BLaER1 treated with 17β-estradiol and CSF1 and Interleukin-3, amounts not matched to agents 10 nM and 100 nM (cell line): ENCODE results near the gene CST7.
A peak's percentile ranks its signal among the peaks of the same experiment; 100 is the strongest.

Experiments
- H3K27ac ChIP-seq, 11 experiments: shearing (Covaris generic); formaldehyde crosslinking; 2 replicates each; pipeline ENCODE4 v1.8.1; 2022
- H3K27me3 ChIP-seq, 11 experiments: shearing (Covaris generic); formaldehyde crosslinking; 2 replicates each; pipeline ENCODE4 v1.8.1; 2022
- H3K36me3 ChIP-seq, 11 experiments: shearing (Covaris generic); formaldehyde crosslinking; 2 replicates each; pipeline ENCODE4 v1.8.1; 2022
- H3K4me1 ChIP-seq, 10 experiments: shearing (Covaris generic); formaldehyde crosslinking; 2 replicates each; pipeline ENCODE4 v1.8.1; 2022
- H3K4me2 ChIP-seq, 11 experiments: shearing (Covaris generic); formaldehyde crosslinking; 2 replicates each; pipeline ENCODE4 v1.8.1; 2022
- H3K4me3 ChIP-seq, 10 experiments: shearing (Covaris generic); formaldehyde crosslinking; 2 replicates each; pipeline ENCODE4 v1.8.1; 2022
- H3K9ac ChIP-seq, 11 experiments: shearing (Covaris generic); formaldehyde crosslinking; 2 replicates each; pipeline ENCODE4 v1.8.1; 2022
- H3K9me3 ChIP-seq, 11 experiments: shearing (Covaris generic); formaldehyde crosslinking; replicated peaks in 1 of 11; 2 replicates each; pipeline ENCODE4 v1.8.1; 2022
- H4K20me1 ChIP-seq, 11 experiments: shearing (Covaris generic); formaldehyde crosslinking; 2 replicates each; pipeline ENCODE4 v1.8.1; 2022
- Cebpa-rat ChIP-seq, 11 experiments: shearing (Covaris generic); IDR thresholded peaks; 2 replicates each; pipeline ENCODE4 v1.8.1; 2022

The CST7 gene

DNA sequence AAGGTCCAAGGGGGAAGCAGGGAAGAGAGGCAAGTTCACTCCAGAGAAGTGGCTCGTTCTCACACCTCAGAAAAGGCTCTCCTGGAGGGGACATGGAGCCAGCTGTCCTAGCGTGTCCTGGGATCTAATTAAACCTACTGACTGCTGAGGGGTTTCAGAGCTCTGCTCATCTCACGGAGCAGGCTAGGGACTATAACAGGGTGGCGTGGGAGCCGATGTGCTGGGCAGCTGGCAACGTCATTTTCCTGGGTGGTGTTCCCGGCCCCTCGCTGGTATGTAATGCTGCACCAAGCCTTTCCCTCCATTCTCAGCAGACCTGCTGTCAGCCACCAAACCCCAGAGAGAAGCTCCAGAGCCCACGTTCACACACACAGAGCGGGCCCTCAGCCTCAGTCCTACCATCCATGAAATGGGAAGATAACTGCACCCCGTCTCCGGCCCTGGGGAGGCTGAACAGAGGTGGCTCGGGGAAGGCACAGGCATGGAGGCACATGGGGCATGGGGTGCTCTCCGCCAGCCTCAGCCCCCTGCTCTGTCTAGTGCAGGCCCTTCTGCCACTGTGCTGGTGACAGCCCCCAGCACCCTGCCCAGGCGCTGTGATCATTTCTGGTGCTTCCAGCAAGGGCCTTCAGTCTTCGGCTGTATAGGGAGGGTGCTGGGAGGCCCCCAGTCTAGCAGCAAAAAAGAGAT, 1.9 kb downstream of the CST7 start:
- no peaks in the 10 kb centered on the region for H3K27me3 ChIP-seq
- no peak for TF ChIP-seq Cebpa-rat (IDR thresholded peaks at IDR 0.05)
- H3K9me3 ChIP-seq, result peaks cover 19 to 26% (median 23%) of the 10 kb centered on the region in 11 experiments
- peaks cover 70 to 76% (median 75%) of the 10 kb centered on the region in 10 experiments for H3K4me1 ChIP-seq
- H4K20me1 ChIP-seq, result peaks cover 0 to 6% (median 0%) of the 10 kb centered on the region in 11 experiments; a peak in 3 of 22 replicates
- H3K36me3 ChIP-seq, result peaks cover 0 to 21% (median under 1%) of the 10 kb centered on the region in 11 experiments; a peak in 8 of 22 replicates
- H3K9ac ChIP-seq, result peak overlapping the region; percentile 66 to 92 (median 80); a peak in 20 of 22 replicates
- peak overlapping the region in 9 of 10 experiments; percentile 54 to 76 (median 69); a peak in 17 of 20 replicates for H3K4me3 ChIP-seq
- H3K4me2 ChIP-seq, result peak overlapping the region; percentile 97 to 100 (median 99)
- peak overlapping the region in 9 of 11 experiments; percentile 60 to 97 (median 88); a peak in 19 of 22 replicates for H3K27ac ChIP-seq

DNA sequence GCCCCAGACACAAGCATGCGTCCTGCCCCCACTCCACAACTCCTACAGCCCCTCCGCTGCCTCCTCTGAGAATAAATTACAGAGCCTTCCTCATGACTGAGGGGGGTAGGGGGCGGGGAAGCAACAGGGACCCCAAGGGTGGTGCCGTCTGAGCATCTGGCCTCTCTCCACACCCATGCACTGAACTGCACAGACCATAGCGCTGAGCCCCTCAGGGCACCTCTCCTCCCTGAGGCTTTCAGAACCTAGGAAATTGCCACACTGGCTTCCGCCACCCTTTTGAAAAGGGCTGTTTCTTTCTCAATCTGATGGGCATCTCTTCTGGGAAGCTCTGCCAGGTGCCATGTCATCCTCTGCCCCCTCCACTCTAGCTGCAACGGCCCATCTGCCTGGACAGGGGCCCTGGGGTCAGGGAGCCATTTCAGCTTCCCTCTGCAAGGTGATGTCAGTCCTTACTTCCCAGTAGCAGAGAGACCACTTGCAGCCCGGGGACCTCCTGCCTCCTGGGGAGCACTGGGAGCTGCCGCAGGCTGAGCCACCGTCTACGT, 2.5 kb downstream of the CST7 start:
- Histone ChIP-seq H3K27ac (peak overlapping the region in 9 of 11 experiments; percentile 60 to 97 (median 88); a peak in 18 of 22 replicates), H3K36me3 (peaks cover 0 to 27% (median 4%) of the 10 kb centered on the region in 11 experiments; a peak in 10 of 22 replicates), H3K9ac (peak overlapping the region; percentile 66 to 92 (median 80); a peak in 19 of 22 replicates), H3K4me2 (peak overlapping the region; percentile 97 to 100 (median 99)), H4K20me1 (peaks cover 0 to 11% (median 0%) of the 10 kb centered on the region in 11 experiments; a peak in 3 of 22 replicates), H3K9me3 (peaks cover 13 to 20% (median 16%) of the 10 kb centered on the region in 11 experiments), H3K4me1 (peaks cover 76 to 83% (median 81%) of the 10 kb centered on the region in 10 experiments), H3K27me3 (no peaks in the 10 kb centered on the region), H3K4me3 (peak overlapping the region in 9 of 10 experiments; percentile 21 to 76 (median 69); a peak in 17 of 20 replicates)
- TF ChIP-seq Cebpa-rat (IDR thresholded peaks at IDR 0.05), result peak in 6 of 11 experiments; percentile 49 to 94 (median 86); a peak in 11 of 22 replicates

DNA sequence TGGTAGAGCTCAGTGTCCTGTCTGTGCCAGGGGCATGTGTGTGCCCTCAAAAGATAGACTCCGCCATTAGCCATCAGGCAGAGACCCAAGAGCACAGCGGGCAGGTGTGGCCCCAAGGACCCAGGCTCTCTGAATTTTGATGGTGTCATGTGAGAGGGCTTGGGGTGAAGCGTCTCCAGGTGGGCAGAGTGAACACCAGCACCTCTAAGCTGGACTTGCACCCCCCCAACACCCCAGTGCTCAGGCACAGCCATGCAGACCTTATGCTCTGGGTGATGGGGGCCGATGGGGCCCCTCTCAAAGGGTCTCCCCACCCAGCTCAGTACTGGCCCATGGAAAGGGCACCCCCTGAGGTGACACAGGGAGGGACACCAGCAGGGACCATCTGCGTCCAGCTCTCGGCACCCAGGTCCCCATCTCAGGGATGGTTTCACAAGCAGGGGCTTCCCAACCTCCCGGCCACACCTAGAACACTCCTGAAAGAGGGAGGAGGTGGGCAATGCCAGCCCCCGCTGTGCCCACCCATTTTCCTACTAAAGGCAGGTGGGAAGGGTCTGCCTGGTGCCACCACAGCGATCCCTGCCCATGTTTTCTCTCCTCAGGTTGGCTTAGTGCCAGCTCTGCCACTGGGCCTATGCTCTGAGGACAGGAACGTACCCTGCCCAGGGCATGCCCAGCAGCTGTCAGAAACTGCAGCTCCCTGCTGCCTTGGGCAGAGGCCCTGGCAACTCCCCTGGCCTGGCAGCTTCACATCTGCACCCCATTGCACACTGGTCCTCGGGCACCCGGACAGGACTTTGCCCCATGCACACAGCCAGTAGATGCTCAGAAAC, 3.5 kb downstream of the CST7 start:
- Histone ChIP-seq H3K36me3 (peaks cover 5 to 33% (median 9%) of the 10 kb centered on the region in 11 experiments; a peak in 20 of 22 replicates), H3K4me3 (peak overlapping the region in 6 of 10 experiments; percentile 30 to 76 (median 70); a peak in 6 of 20 replicates), H4K20me1 (peaks cover 0 to 16% (median 4%) of the 10 kb centered on the region in 11 experiments; a peak in 7 of 22 replicates), H3K27ac (peak overlapping the region in 8 of 11 experiments; percentile 83 to 97 (median 91); a peak in 18 of 22 replicates), H3K4me2 (peak overlapping the region; percentile 97 to 100 (median 99)), H3K9ac (peak overlapping the region in 9 of 11 experiments; percentile 78 to 92 (median 81); a peak in 16 of 22 replicates), H3K9me3 (peaks cover 3 to 10% (median 7%) of the 10 kb centered on the region in 11 experiments), H3K4me1 (peaks cover 77 to 84% (median 82%) of the 10 kb centered on the region in 10 experiments), H3K27me3 (no peaks in the 10 kb centered on the region)
- no peak for TF ChIP-seq Cebpa-rat (IDR thresholded peaks at IDR 0.05)

DNA sequence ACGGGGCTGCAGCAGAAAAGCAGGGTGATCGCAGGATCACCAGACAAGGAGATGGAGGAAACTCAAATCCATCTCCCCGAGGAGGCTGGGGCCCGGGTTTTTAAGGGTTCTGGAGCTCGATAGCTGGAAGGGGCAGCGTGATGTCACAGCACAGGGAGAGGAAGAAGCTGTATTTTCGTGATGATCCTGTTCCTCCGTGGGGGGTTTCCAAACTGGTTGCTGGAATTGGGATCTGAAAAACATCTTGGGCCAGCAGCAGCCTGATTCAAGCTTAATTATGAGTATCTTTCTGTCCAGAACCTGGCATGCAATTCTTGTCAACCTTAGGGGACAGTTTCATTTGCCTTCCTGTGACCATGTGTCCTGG, 4.1 kb downstream of the CST7 start:
- H3K9ac ChIP-seq, result peak overlapping the region in 10 of 11 experiments; percentile 41 to 92 (median 80); a peak in 18 of 22 replicates
- TF ChIP-seq Cebpa-rat (IDR thresholded peaks at IDR 0.05), result no peak

DNA sequence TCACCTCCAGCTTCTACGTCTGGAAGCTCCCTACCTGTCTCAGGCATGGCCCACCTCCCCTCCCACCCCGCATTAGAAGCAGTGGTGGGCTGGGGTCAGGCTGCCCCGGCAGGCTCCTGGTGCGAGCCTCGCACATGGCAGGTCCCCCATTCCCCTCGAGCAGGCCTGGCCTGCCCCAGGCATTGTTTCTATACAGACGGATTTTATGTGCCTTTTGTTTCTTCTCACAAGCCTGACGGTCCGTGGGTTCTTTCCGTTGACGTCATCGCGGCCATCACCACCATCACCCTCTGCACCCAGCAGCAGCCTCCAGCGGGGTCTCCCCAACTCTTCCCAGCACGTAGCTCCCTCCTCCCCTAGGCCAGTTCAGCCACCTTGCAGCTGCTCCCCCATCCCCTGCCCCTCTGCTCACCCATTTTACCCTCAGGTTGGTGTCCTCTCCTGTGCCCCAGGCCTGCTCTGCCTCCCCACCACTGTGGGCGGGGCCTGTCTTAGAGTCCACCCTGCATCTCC, 4.6 kb downstream of the CST7 start:
- H4K20me1 ChIP-seq, result peaks cover 0 to 27% (median 9%) of the 10 kb centered on the region in 11 experiments; a peak in 7 of 22 replicates
- H3K27ac ChIP-seq, result peak overlapping the region; percentile 15 to 97 (median 87); a peak in 20 of 22 replicates

More for the DNA sequence above, 4.1 kb downstream of the CST7 start:
- peaks cover 0 to 4% (median under 1%) of the 10 kb centered on the region in 11 experiments; a peak in 5 of 22 replicates for H3K9me3 ChIP-seq
- H3K27ac ChIP-seq, result peak overlapping the region in 10 of 11 experiments; percentile 15 to 97 (median 88); a peak in 19 of 22 replicates
- H3K4me3 ChIP-seq, result peak overlapping the region in 2 of 10 experiments; percentile 10 to 30; a peak in 2 of 20 replicates
- peaks cover 10 to 39% (median 15%) of the 10 kb centered on the region in 11 experiments; a peak in 21 of 22 replicates for H3K36me3 ChIP-seq
- H3K4me2 ChIP-seq, result peak overlapping the region; percentile 97 to 100 (median 99)
- peaks cover 77 to 84% (median 82%) of the 10 kb centered on the region in 10 experiments for H3K4me1 ChIP-seq
- H4K20me1 ChIP-seq, result peaks cover 0 to 22% (median 7%) of the 10 kb centered on the region in 11 experiments; a peak in 7 of 22 replicates
- no peaks in the 10 kb centered on the region for H3K27me3 ChIP-seq

DNA sequence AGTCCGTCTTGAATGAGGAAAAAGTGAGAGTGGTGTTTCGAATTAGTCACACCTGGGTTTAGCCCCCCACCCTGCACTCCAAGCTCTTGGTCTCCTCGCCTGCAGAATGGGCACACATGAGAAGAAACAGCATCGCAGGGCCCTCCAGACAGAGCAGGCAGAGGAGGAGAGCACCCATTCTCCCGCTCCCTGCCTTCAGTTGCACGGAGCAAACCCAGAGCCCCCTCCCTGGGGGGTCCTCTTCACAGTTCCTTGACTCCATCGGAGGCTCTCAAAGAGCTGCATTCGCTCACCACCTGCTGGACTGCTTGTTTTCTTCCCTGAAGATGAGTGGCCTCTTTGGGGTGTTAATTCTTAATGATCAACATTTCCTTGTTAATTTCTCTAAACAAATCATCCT, 5.1 kb downstream of the CST7 start:
- Histone ChIP-seq H3K9ac (peak overlapping the region; percentile 15 to 92 (median 80); a peak in 15 of 22 replicates), H3K27ac (peak overlapping the region; percentile 15 to 97 (median 87); a peak in 21 of 22 replicates), H4K20me1 (peaks cover 0 to 31% (median 9%) of the 10 kb centered on the region in 11 experiments; a peak in 9 of 22 replicates), H3K4me1 (peaks cover 74 to 76% (median 76%) of the 10 kb centered on the region in 10 experiments), H3K36me3 (peaks cover 19 to 49% (median 24%) of the 10 kb centered on the region in 11 experiments), H3K4me2 (peak overlapping the region; percentile 97 to 100 (median 99)), H3K9me3 (no peaks in the 10 kb centered on the region), H3K27me3 (no peaks in the 10 kb centered on the region), H3K4me3 (peak overlapping the region in 4 of 10 experiments; percentile 0 to 33 (median 18); a peak in 4 of 20 replicates)
- TF ChIP-seq Cebpa-rat (IDR thresholded peaks at IDR 0.05), result no peak

More for the DNA sequence above, 4.6 kb downstream of the CST7 start:
- Histone ChIP-seq H3K9ac (peak overlapping the region in 10 of 11 experiments; percentile 41 to 92 (median 80); a peak in 18 of 22 replicates), H3K36me3 (peaks cover 15 to 44% (median 19%) of the 10 kb centered on the region in 11 experiments), H3K27me3 (no peaks in the 10 kb centered on the region), H3K9me3 (no peaks in the 10 kb centered on the region), H3K4me3 (peak overlapping the region in 4 of 10 experiments; percentile 0 to 33 (median 20); a peak in 4 of 20 replicates), H3K4me2 (peak overlapping the region; percentile 97 to 100 (median 99)), H3K4me1 (peaks cover 77 to 81% (median 79%) of the 10 kb centered on the region in 10 experiments)
- no peak for TF ChIP-seq Cebpa-rat (IDR thresholded peaks at IDR 0.05)

DNA sequence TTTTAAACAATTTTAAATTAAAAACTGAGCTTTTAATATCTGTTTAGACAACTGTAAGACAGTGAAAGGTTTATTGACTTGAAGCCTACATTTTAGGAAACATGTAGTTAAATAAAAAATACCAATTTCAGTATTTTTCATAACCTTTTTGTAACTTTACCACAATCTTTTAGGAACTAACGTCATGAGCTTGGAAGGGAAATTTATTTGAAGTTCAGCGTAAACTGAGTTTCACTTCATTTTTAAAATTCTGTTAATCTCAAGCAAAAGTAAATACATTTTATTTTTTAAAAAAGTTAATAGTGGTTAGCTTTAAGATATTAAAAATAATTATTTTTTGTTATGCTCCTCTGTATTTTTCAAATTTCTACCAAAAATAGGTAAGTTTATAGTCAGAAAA, 5.5 kb downstream of the CST7 start:
- TF ChIP-seq Cebpa-rat (IDR thresholded peaks at IDR 0.05), result no peak
- H3K27ac ChIP-seq, result peak overlapping the region; percentile 15 to 97 (median 87); a peak in 21 of 22 replicates
- no peaks in the 10 kb centered on the region for H3K9me3 ChIP-seq
- peaks cover 0 to 36% (median 9%) of the 10 kb centered on the region in 11 experiments; a peak in 9 of 22 replicates for H4K20me1 ChIP-seq
- H3K4me1 ChIP-seq, result peaks cover 70 to 72% (median 71%) of the 10 kb centered on the region in 10 experiments
- H3K4me3 ChIP-seq, result peak overlapping the region in 1 of 10 experiments; percentile 11; a peak in 1 of 20 replicates
- H3K4me2 ChIP-seq, result peak overlapping the region; percentile 97 to 100 (median 99)
- H3K27me3 ChIP-seq, result no peaks in the 10 kb centered on the region
- H3K36me3 ChIP-seq, result peaks cover 24 to 53% (median 28%) of the 10 kb centered on the region in 11 experiments
- H3K9ac ChIP-seq, result peak overlapping the region; percentile 18 to 92 (median 80); a peak in 14 of 22 replicates
